ENCODE data around the gene NFATC3. TPM values are rescaled to one million over a fixed set of nuclear protein-coding genes. Genes with fewer than 3 reads are reported as not detected.
A peak's percentile ranks its signal among the peaks of the same experiment; 100 is the strongest.

Gene NFATC3
- total and polyA plus RNA-seq, 2 of the 8 experiments (the other 6 are each of a cell fraction or from before 2014, with no cell fraction given), result 17.6 to 34.5 TPM

DNA sequence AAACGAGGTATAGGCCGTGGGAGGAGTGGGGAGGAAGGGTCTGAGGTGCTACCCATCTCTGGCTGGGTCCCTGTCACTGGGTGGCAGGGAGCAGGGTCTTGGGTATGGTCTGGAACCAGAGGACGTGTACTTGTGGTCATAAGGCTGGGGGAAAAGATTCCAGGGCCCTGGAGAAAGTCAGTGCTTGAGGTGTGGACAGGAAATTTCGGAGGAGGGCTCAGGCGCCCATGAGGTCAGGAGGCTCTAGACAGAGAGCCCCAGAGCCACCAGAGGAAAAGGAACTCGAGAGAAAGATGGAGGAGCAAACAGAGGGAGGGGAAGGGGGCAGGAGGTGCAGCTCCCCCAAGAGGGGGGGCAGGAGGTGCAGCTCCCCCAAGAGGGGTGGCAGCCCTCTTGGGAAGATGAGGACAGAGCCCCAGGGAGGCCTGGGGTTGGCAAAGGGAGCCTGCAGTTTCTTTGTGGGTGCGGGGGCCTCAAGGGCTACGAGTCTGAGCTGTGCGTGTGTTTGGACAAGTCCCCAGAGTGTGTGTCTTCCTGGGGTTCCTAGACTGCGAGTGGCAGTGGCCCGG, 178.5 kb downstream of the NFATC3 start:
- no peak overlapping the region for H3K14ac ChIP-seq (ENCODE audit: insufficient read length)
- H3K23ac ChIP-seq (ENCODE audit: insufficient read length), result no peak overlapping the region
- H3K4me3 ChIP-seq (ENCODE audit: extremely low read depth in 1 of 4, insufficient read depth in 2 of 4, low read depth in 3 of 4, low read length in 4 of 4), result peak overlapping the region; percentile 78 to 97 (median 84)
- H4K91ac ChIP-seq (replicated peaks; ENCODE audit: insufficient read length, low read length), result no peak overlapping the region
- peaks cover 0 to 10% of the 10 kb centered on the region in 2 experiments; a peak in 2 of 4 replicates for H3K79me2 ChIP-seq (ENCODE audit: control insufficient read depth in 1 of 2, insufficient read depth in 2 of 2, low read length in 2 of 2)
- H2BK20ac ChIP-seq (ENCODE audit: low read length), result no peak overlapping the region
- no peak overlapping the region for H3K18ac ChIP-seq (ENCODE audit: extremely low read depth, low read length)
- TF ChIP-seq GABPA (IDR thresholded peaks at IDR 0.05; ENCODE audit: borderline replicate concordance, insufficient read depth, low read length) (no peak), CTCF (IDR thresholded peaks at IDR 0.05; ENCODE audit: control extremely low read depth in 1 of 3, insufficient read depth in 1 of 3, low read depth in 1 of 3, low read length in 3 of 3) (peak in 1 of 3 experiments; percentile 27; a peak in 2 of 4 replicates), HDAC2 (IDR thresholded peaks at IDR 0.05; ENCODE audit: borderline replicate concordance in 1 of 2, low read depth in 2 of 2, low read length in 2 of 2) (0 out of 4 replicates have a peak, but pooled peaks of 1 of the 2 experiments have one; percentile 18), KDM1A (IDR thresholded peaks at IDR 0.05; ENCODE audit: borderline replicate concordance, low read length) (peak; percentile 76; the same call in 1 of the 2 replicates)
- 52% methylated on average over 11 of the region's 11 CpGs; no CpG with 5 or more reads in 1 of the 2 experiments for WGBS, 2 experiments (ENCODE audit: extremely low coverage in 1 of 2, insufficient coverage in 1 of 2, insufficient read length in 1 of 2, insufficient replicate concordance in 2 of 2, low coverage in 1 of 2, low lambda C conversion rate in 2 of 2, missing lambda C conversion rate in 1 of 2)
- H2BK15ac ChIP-seq (ENCODE audit: low read length), result peak overlapping the region; percentile 81; the same call in 1 of the 2 replicates
- no peak overlapping the region for H2BK120ac ChIP-seq (replicated peaks; ENCODE audit: low read depth, low read length)
- H4K5ac ChIP-seq (ENCODE audit: insufficient read length, low read depth, low read length), result no peak overlapping the region
- H3K4me1 ChIP-seq (replicated peaks in 1 of 4; ENCODE audit: control insufficient read depth in 3 of 4, insufficient read depth in 4 of 4, low read length in 3 of 4), result peaks cover 0 to 3% (median 2%) of the 10 kb centered on the region in 4 experiments; a peak in 5 of 7 replicates
- DNase-seq (ENCODE audit: low read depth in 1 of 2, low spot score in 2 of 2) (no peak), FAIRE-seq (no peak)
- peak overlapping the region; percentile 84 to 88 for H3K4me2 ChIP-seq (ENCODE audit: insufficient read depth in 1 of 2, low read depth in 2 of 2, low read length in 2 of 2)
- no peaks in the 10 kb centered on the region for H3K9me3 ChIP-seq (ENCODE audit: insufficient read depth in 2 of 2, low read depth in 1 of 2, low read length in 1 of 2)
- no peak overlapping the region for H2AK5ac ChIP-seq (ENCODE audit: low read depth, low read length)
- peaks cover 0 to 11% (median 1%) of the 10 kb centered on the region in 4 experiments; a peak in 3 of 7 replicates for H3K27me3 ChIP-seq (replicated peaks in 1 of 4; ENCODE audit: control insufficient read depth in 3 of 4, extremely low read depth in 1 of 4, insufficient read depth in 3 of 4, low read length in 3 of 4)
- no peak overlapping the region for H2AFZ ChIP-seq (ENCODE audit: low read length)
- no peak overlapping the region for H3K56ac ChIP-seq (replicated peaks; ENCODE audit: insufficient read length, low read depth, low read length)
- H3K36me3 ChIP-seq (ENCODE audit: control insufficient read depth in 2 of 4, insufficient read depth in 4 of 4, low read length in 3 of 4), result peaks cover 0 to 4% (median 2%) of the 10 kb centered on the region in 4 experiments; a peak in 5 of 8 replicates
- CTCF ChIA-PET (ENCODE audit: partially characterized antibody), result interaction anchor here (0.6 to 9.0 kb wide), 31 partner anchors 8 to 1022 kb away, joined by 3 to 233 read pairs (median 4); partner anchors contain the start of genes PLA2G15, PRMT7 and SLC7A6OS
- peaks cover 0 to 2% of the 10 kb centered on the region in 2 experiments for H4K20me1 ChIP-seq (replicated peaks in 1 of 2; ENCODE audit: control insufficient read depth in 1 of 2, insufficient read depth in 2 of 2, low read length in 2 of 2)
- no peaks in the 10 kb centered on the region for H3K79me1 ChIP-seq (ENCODE audit: low read depth, low read length)
- H2BK12ac ChIP-seq (ENCODE audit: low read depth, low read length), result no peak overlapping the region
- POLR2A ChIA-PET (ENCODE audit: partially characterized antibody), result interaction anchor here (0.6 to 3.0 kb wide), 12 partner anchors 9 to 97 kb away, joined by 3 to 22 read pairs (median 6); partner anchors contain the start of genes ESRP2, PRMT7 and SLC7A6OS
- H3K9ac ChIP-seq (replicated peaks in 1 of 4; ENCODE audit: extremely low read depth in 1 of 4, low read depth in 3 of 4, low read length in 3 of 4), result peak overlapping the region in 2 of 4 experiments; percentile 63 to 75; a peak in 2 of 7 replicates
- no peak overlapping the region for H2BK5ac ChIP-seq (ENCODE audit: low read depth, low read length)
- peaks cover 10% of the 10 kb centered on the region; the same call in 1 of the 2 replicates for H3K23me2 ChIP-seq (ENCODE audit: low read depth, low read length)
- no peak overlapping the region for H3K27ac ChIP-seq (ENCODE audit: low read depth, low read length)
- peak overlapping the region; percentile 68 for H4K8ac ChIP-seq (ENCODE audit: extremely low read depth, insufficient read depth, low read length)
- H3K4ac ChIP-seq (replicated peaks; ENCODE audit: insufficient read length, low read depth, low read length), result no peak overlapping the region

All from H1 (cell line).